GM12878 (cell line): ENCODE results near the gene MPDZ. TPM values are rescaled to one million over a fixed set of nuclear protein-coding genes. Genes with fewer than 3 reads are reported as not detected.

Source experiments
- ATAC-seq: fragments of 200-7000 bp; cut with Tn5 transposase; 3 replicates; pipeline ENCODE4 v1.9.1; 2020; ENCODE audit warnings: mild to moderate bottlenecking, moderate library complexity
- BruUV-seq: library from RNA; stranded (reverse); fragments of 400-500 nt; replicated peaks from 2 replicates; lab custom pipeline; 2021; lab: Mats Ljungman, UMichigan
- CTCF ChIA-PET: fragments of 300-600 bp; sonication (Branson Sonifier 250); formaldehyde crosslinking; extraction: SDS; loops from one replicate; lab custom pipeline; 2021; ENCODE audit warnings: inconsistent platforms; lab: Yijun Ruan, JAX
- POLR2A ChIA-PET: fragments of 350-600 bp; formaldehyde crosslinking; extraction: SDS; loops from one replicate; lab custom pipeline; 2021; ENCODE audit warnings: inconsistent platforms; lab: Charles Lee
- RAD21 ChIA-PET: fragments of 300-600 bp; sonication (Branson Sonifier 250); formaldehyde crosslinking; loops from one replicate; lab custom pipeline; 2023; ENCODE audit warnings: antibody characterized with exemption; ENCODE audit not compliant: unreplicated experiment; lab: Charles Lee
- SMC1A ChIA-PET: fragments of 300-600 bp; sonication (Branson Sonifier 250); formaldehyde crosslinking; loops from one replicate; lab custom pipeline; 2023; ENCODE audit not compliant: unreplicated experiment, uncharacterized antibody; lab: Charles Lee
- DNase-seq: peaks from one replicate; pipeline ENCODE4 v3.0.0-alpha.2; 2011; ENCODE audit warnings: low read depth, low spot score
- FAIRE-seq: peaks from 3 replicates; lab custom pipeline; 2011; peaks lifted over from hg19 to GRCh38; lab: Jason Lieb, UNC
- H2AFZ ChIP-seq: 2 replicates; pipeline ENCODE4 v1.6.0; 2011; ENCODE audit warnings: low read depth, low read length, control low read depth; ENCODE audit not compliant: control insufficient read depth
- H3K27ac ChIP-seq: 2 replicates; pipeline ENCODE4 v1.5.1; 2011; ENCODE audit warnings: control low read depth; ENCODE audit not compliant: control insufficient read depth, insufficient read depth
- H3K27me3 ChIP-seq, 2 experiments: replicated peaks in 1 of 2; 2 replicates each; pipeline versions ENCODE4 v1.6.0 to v1.6.1; 2011; ENCODE audit warnings: low read length in 1 of 2; ENCODE audit not compliant: control insufficient read depth in 2 of 2, insufficient read depth in 2 of 2
- H3K36me3 ChIP-seq, 2 experiments: 2 replicates each; pipeline ENCODE4 v1.5.1; 2011; ENCODE audit warnings: low read length in 1 of 2; ENCODE audit not compliant: control insufficient read depth in 2 of 2, insufficient read depth in 2 of 2
- H3K4me1 ChIP-seq: 2 replicates; pipeline ENCODE4 v1.6.1; 2011; ENCODE audit warnings: mild to moderate bottlenecking, low read length, moderate library complexity, mixed read lengths; ENCODE audit not compliant: control insufficient read depth, insufficient read depth
- H3K4me2 ChIP-seq: 2 replicates; pipeline ENCODE4 v1.6.0; 2011; ENCODE audit warnings: control low read depth; ENCODE audit not compliant: control insufficient read depth, insufficient read depth
- H3K4me3 ChIP-seq: fragments of 200-600 bp; sonication (generic); 2 replicates; pipeline ENCODE4 v1.5.1; 2016
- H3K79me2 ChIP-seq: 2 replicates; pipeline ENCODE4 v1.6.0; 2011; ENCODE audit warnings: low read length; ENCODE audit not compliant: control insufficient read depth, insufficient read depth
- H3K9ac ChIP-seq: 2 replicates; pipeline ENCODE4 v1.8.0; 2011; ENCODE audit warnings: low read length, control low read depth, mixed read lengths; ENCODE audit not compliant: control insufficient read depth, insufficient read depth
- H3K9me3 ChIP-seq: replicated peaks from 3 replicates; pipeline ENCODE4 v1.5.1; 2011; ENCODE audit warnings: mild to moderate bottlenecking, low read length; ENCODE audit not compliant: control insufficient read depth, insufficient read depth
- H4K20me1 ChIP-seq: 2 replicates; pipeline ENCODE4 v1.6.0; 2011; ENCODE audit not compliant: control insufficient read depth, insufficient read depth
- BCL11A ChIP-seq: IDR thresholded peaks from 2 replicates; pipeline ENCODE4 v1.6.1; 2011; ENCODE audit warnings: low read depth, low read length
- ELK1 ChIP-seq: IDR thresholded peaks from 2 replicates; pipeline ENCODE4 v1.6.1; 2012; ENCODE audit warnings: low read depth, low read length, improper control_type of control experiment
- GABPA ChIP-seq: IDR thresholded peaks from 2 replicates; pipeline ENCODE4 v1.6.1; 2014; ENCODE audit warnings: antibody characterized with exemption, low read depth, mild to moderate bottlenecking, inconsistent platforms
- HSF1 ChIP-seq: fragments of 150-350 bp; IDR thresholded peaks from 2 replicates; pipeline ENCODE4 v1.6.1; 2014; ENCODE audit warnings: mild to moderate bottlenecking, low read depth, low read length
- MEF2B ChIP-seq: fragments of 450-650 bp; IDR thresholded peaks from 2 replicates; pipeline ENCODE4 v1.6.1; 2018; ENCODE audit warnings: mild to moderate bottlenecking, moderate library complexity; ENCODE audit not compliant: partially characterized antibody, poor library complexity, severe bottlenecking
- MLLT1 ChIP-seq: fragments of 450-650 bp; IDR thresholded peaks from 2 replicates; pipeline ENCODE4 v1.6.1; 2016; ENCODE audit warnings: mild to moderate bottlenecking
- MTA2 ChIP-seq: fragments of 450-650 bp; IDR thresholded peaks from 2 replicates; pipeline ENCODE4 v1.6.1; 2016; ENCODE audit warnings: low read depth, mild to moderate bottlenecking, moderate library complexity
- NRF1 ChIP-seq: conservative IDR thresholded peaks from 2 replicates; pipeline ENCODE4 v1.6.1; 2011; ENCODE audit warnings: mild to moderate bottlenecking, low read depth, low read length, improper control_type of control experiment
- PKNOX1 ChIP-seq: fragments of 450-650 bp; IDR thresholded peaks from 2 replicates; pipeline ENCODE4 v1.6.1; 2016; ENCODE audit warnings: mild to moderate bottlenecking
- PML ChIP-seq: IDR thresholded peaks from 2 replicates; pipeline ENCODE4 v1.6.1; 2012; ENCODE audit warnings: low read length, inconsistent platforms
- RAD21 ChIP-seq: IDR thresholded peaks from 2 replicates; pipeline ENCODE4 v1.6.1; 2011; ENCODE audit warnings: mild to moderate bottlenecking, low read depth, low read length, moderate library complexity; ENCODE audit not compliant: insufficient read depth
- RELB ChIP-seq: fragments of 450-650 bp; IDR thresholded peaks from 2 replicates; pipeline ENCODE4 v1.6.1; 2017; ENCODE audit warnings: low read depth, mild to moderate bottlenecking, moderate library complexity
- SPI1 ChIP-seq: IDR thresholded peaks from 2 replicates; pipeline ENCODE4 v1.6.1; 2011; ENCODE audit warnings: low read depth, mild to moderate bottlenecking, low read length, moderate library complexity, borderline replicate concordance; ENCODE audit not compliant: insufficient read depth
- SRF ChIP-seq, 2 experiments: IDR thresholded peaks; 2 replicates each; pipeline ENCODE4 v1.6.1; 2011; ENCODE audit warnings: low read depth in 2 of 2, low read length in 2 of 2, mild to moderate bottlenecking in 1 of 2, moderate library complexity in 1 of 2
- SUPT20H ChIP-seq: IDR thresholded peaks from 2 replicates; pipeline ENCODE4 v1.6.1; 2011; ENCODE audit warnings: low read depth, mild to moderate bottlenecking, low read length, moderate library complexity, borderline replicate concordance; ENCODE audit not compliant: control insufficient read depth
- YY1 ChIP-seq: IDR thresholded peaks from 2 replicates; pipeline ENCODE4 v1.6.1; 2011; ENCODE audit warnings: low read depth, mild to moderate bottlenecking, low read length
- ZSCAN29 ChIP-seq: fragments of 450-650 bp; IDR thresholded peaks from 2 replicates; pipeline ENCODE4 v1.6.1; 2017; ENCODE audit warnings: mild to moderate bottlenecking, moderate library complexity
- WGBS: methylation state at CpG from one replicate; pipeline ENCODE4 v1.1.6; 2016; ENCODE audit warnings: low lambda C conversion rate; ENCODE audit not compliant: insufficient replicate concordance, insufficient coverage; ENCODE audit errors: missing lambda C conversion rate; 5-methylcytosine and 5-hydroxymethylcytosine counted together
- in situ Hi-C: fragments of 300-500 bp; cut with MboI; formaldehyde crosslinking; loops from 9 replicates; pipeline ENCODE4 v1.14.3; 2018; ENCODE audit warnings: mixed read lengths
- intact Hi-C: fragments of 100-400 bp; cut with micrococcal nuclease; formaldehyde crosslinking; loops from one replicate; pipeline ENCODE4 v1.14.2; 2022; ENCODE audit not compliant: unreplicated experiment
- polyA plus RNA-seq, 11 experiments: library from polyadenylated mRNA; depleted of rRNA in 4 of 11; unstranded in 6 of 11; stranded (reverse) in 5 of 11; fragments of >200 nt; fragmentation: Nextera tagmentation in 4 of 11; fragmentation: Illumina TruSeq in 1 of 11; extraction: Ambion mirVana in 4 of 11; extraction: Trizol in 1 of 11; gene quantifications; 1 replicate in 1 of 11; 2 replicates in 10 of 11; pipeline versions ENCODE4 v1.2.1 to v1.2.3, GENCODE V29; 2011 to 2016; ENCODE audit warnings: inconsistent platforms in 2 of 11, missing spikeins in 2 of 11, low read depth in 1 of 11
- total RNA-seq, 4 experiments: library from RNA; depleted of rRNA in 3 of 4; stranded (reverse); fragments of >200 nt in 3 of 4; fragmentation: Illumina TruSeq in 1 of 4; extraction: Trizol in 1 of 4; gene quantifications; 2 replicates each; pipeline versions ENCODE4 v1.2.1 to v1.2.3, GENCODE V29; 2013 to 2021

Gene MPDZ
- total and polyA plus RNA-seq, 10 of the 15 experiments (the other 5 are each of a cell fraction or from before 2014, with no cell fraction given): 0.36 TPM; not detected in 9

GRCh38 chr9:13324988-13325387 lies 45.5 kb upstream of the MPDZ start:
- no peaks in the 10 kb centered on the region for H4K20me1 ChIP-seq
- H2AFZ ChIP-seq: no peak overlapping the region
- no peaks in the 10 kb centered on the region for H3K9me3 ChIP-seq
- no peaks in the 10 kb centered on the region for H3K4me1 ChIP-seq
- SMC1A ChIA-PET: no interaction called here
- ATAC-seq (no peak), DNase-seq (no peak), FAIRE-seq (no peak)
- RAD21 ChIA-PET: no interaction called here
- H3K36me3 ChIP-seq: no peaks in the 10 kb centered on the region
- TF ChIP-seq SRF (IDR thresholded peaks at IDR 0.05; ENCODE audit: low read depth in 2 of 2, low read length in 2 of 2): no peak
- TF ChIP-seq SUPT20H: no peak
- no peak for TF ChIP-seq SPI1
- TF ChIP-seq YY1: no peak
- no peak for TF ChIP-seq NRF1
- TF ChIP-seq MLLT1: no peak
- TF ChIP-seq PML: no peak
- TF ChIP-seq RELB: no peak
- TF ChIP-seq RAD21: no peak
- TF ChIP-seq HSF1: no peak
- no peak for TF ChIP-seq ZSCAN29
- TF ChIP-seq BCL11A: no peak
- TF ChIP-seq PKNOX1: no peak
- TF ChIP-seq MTA2: no peak
- no peak for TF ChIP-seq MEF2B
- no peak for TF ChIP-seq ELK1
- TF ChIP-seq GABPA: no peak
- no TSS peak for BruUV-seq
- intact Hi-C loops (no loop called here), in situ Hi-C loops (no loop called here)
- H3K79me2 ChIP-seq: no peaks in the 10 kb centered on the region
- CTCF ChIA-PET: interaction anchor here (0.6 kb wide), 1 partner anchor 930 kb away, joined by 3 read pairs; no protein-coding TSS in a partner anchor
- POLR2A ChIA-PET: no interaction called here
- no peak overlapping the region for H3K27ac ChIP-seq
- H3K27me3 ChIP-seq: no peaks in the 10 kb centered on the region
- no peak overlapping the region for H3K9ac ChIP-seq
- no peak overlapping the region for H3K4me3 ChIP-seq
- 0% methylated on average over 1 of the region's 1 CpG for WGBS
- H3K4me2 ChIP-seq: no peak overlapping the region
